Measurements from ENCODE around the gene XAGE3. TPM values are rescaled to one million over a fixed set of nuclear protein-coding genes. Genes with fewer than 3 reads are reported as not detected.

The XAGE3 gene
- total RNA-seq, 2 donors from 2014 or later = not detected

DNA sequence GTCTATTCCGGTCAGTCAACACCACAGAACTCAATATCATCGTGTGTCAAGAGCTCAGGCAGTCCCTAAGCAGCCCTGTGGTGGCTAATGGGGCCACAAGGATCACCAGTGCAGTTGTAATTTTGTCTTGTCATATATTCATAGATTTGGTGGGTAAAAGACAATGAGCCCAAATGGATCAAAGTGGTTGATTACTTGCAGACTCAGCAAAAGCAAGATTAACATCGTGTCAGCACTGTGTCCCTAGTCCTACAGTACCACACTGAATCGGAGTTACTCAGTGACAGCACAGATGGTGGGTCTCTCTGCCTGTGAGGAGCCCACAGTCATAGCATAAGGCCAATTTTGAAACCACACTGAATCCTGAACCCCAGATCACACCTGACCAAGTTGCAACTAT lies 48.1 kb downstream of the XAGE3 start:
- no peak overlapping the region for H3K4me3 ChIP-seq
- H3K36me3 ChIP-seq = no peaks in the 10 kb centered on the region
- H3K27ac ChIP-seq = no peak overlapping the region
- no peaks in the 10 kb centered on the region for H3K4me1 ChIP-seq
- no peak for DNase-seq
- intact Hi-C loops (cut with DNase I) = no loop called here
- H3K27me3 ChIP-seq = no peaks in the 10 kb centered on the region
- no peaks in the 10 kb centered on the region for H3K9me3 ChIP-seq
- H3K9ac ChIP-seq (ENCODE audit: low read depth in 2 of 2, low read length in 2 of 2) = no peak overlapping the region
- TF ChIP-seq, protein P1, sequence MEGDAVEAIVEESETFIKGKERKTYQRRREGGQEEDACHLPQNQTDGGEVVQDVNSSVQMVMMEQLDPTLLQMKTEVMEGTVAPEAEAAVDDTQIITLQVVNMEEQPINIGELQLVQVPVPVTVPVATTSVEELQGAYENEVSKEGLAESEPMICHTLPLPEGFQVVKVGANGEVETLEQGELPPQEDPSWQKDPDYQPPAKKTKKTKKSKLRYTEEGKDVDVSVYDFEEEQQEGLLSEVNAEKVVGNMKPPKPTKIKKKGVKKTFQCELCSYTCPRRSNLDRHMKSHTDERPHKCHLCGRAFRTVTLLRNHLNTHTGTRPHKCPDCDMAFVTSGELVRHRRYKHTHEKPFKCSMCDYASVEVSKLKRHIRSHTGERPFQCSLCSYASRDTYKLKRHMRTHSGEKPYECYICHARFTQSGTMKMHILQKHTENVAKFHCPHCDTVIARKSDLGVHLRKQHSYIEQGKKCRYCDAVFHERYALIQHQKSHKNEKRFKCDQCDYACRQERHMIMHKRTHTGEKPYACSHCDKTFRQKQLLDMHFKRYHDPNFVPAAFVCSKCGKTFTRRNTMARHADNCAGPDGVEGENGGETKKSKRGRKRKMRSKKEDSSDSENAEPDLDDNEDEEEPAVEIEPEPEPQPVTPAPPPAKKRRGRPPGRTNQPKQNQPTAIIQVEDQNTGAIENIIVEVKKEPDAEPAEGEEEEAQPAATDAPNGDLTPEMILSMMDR (IDR thresholded peaks at IDR 0.05) = no peak

Other genes with a start within 250 kb of the XAGE3 start
- not detected for gene SSX7, start 213.2 kb downstream of the XAGE3 start, total RNA-seq
- not detected for gene SSX2, start 160.9 kb downstream of the XAGE3 start, total RNA-seq
- not detected for gene SSX2B, start 116.8 kb downstream of the XAGE3 start, total RNA-seq
- not detected for gene SPANXN5, start 70.7 kb downstream of the XAGE3 start, total RNA-seq
- gene XAGE5, start 56.8 kb downstream of the XAGE3 start, total RNA-seq = not detected
- 10 to 100 TPM in 1 of 2 donors, 1 to 10 TPM in 1; 6.7 to 17.1 TPM for gene FAM156B, start 29.2 kb upstream of the XAGE3 start, total RNA-seq
- gene FAM156A, start 90.4 kb upstream of the XAGE3 start, total RNA-seq = 10 to 100 TPM; 10.8 to 20.0 TPM
- gene GPR173, start 180.7 kb upstream of the XAGE3 start, total RNA-seq = 1 to 10 TPM in 1 of 2 donors, under 1 TPM in 1; 0.47 to 1.2 TPM
- 10 to 100 TPM in 1 of 2 donors, 1 to 10 TPM in 1; 6.2 to 11.6 TPM for gene TSPYL2, start 214.3 kb upstream of the XAGE3 start, total RNA-seq
- gene KANTR, start 226.1 kb upstream of the XAGE3 start, total RNA-seq = 1 to 10 TPM; 6.8 to 8.0 TPM